ENCODE measurements around the gene RCOR1.
"Not testable (repeated sequence)": the region's sequence is repeated elsewhere in the genome, so short reads cannot be mapped to it uniquely, and the experiment has no call there.

RCOR1 gene

DNA sequence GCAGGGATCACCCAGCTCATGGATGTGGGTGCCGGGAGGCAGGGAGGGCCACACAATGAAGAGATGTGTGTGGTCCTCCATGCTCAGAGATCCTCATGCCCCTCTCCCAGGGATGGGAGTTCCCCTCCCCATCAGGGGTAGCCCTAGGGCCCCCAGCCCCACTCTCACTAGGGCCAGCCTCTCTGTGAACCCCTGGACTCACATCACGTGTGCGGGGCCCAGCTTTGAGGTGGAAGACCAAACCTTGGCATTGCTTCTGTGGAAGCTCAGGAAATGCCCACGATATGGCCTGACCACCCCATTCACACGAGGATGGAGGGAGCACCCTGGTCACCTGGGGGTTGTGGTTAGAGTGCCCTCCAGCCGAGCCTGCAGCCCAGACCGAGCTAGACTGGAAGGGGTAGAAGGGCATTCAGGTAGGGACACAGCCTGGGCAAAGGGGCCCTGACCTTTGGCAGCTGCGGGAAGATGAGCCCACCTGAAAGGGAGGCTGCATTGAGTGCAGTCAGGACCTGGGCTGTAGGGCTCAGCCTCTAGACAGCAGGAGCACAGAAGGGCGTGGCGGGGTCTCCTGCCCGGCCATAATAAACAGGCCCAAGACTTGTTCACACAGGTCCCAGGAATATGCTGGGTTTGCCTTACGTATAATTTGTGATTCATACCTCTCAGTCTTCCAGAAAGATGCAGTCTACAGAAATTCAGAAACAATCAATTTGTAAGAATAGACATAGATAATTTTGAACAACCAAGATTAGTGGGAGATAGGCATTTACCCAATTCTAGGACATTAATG is 34.8 kb upstream of the RCOR1 start:
- H3K4me3 ChIP-seq (ENCODE audit: low read length), result no peak overlapping the region
- H3K36me3 ChIP-seq (ENCODE audit: control insufficient read depth, insufficient read depth, low read length), result no peaks in the 10 kb centered on the region
- no peaks in the 10 kb centered on the region for H3K4me1 ChIP-seq (ENCODE audit: control insufficient read depth, insufficient read depth, low read length)
- H3K27ac ChIP-seq (ENCODE audit: low read depth, low read length), result no peak overlapping the region
- no peaks in the 10 kb centered on the region for H3K27me3 ChIP-seq (ENCODE audit: control insufficient read depth, insufficient read depth, low read length)
- H3K9ac ChIP-seq (ENCODE audit: low read length), result no peak overlapping the region

DNA sequence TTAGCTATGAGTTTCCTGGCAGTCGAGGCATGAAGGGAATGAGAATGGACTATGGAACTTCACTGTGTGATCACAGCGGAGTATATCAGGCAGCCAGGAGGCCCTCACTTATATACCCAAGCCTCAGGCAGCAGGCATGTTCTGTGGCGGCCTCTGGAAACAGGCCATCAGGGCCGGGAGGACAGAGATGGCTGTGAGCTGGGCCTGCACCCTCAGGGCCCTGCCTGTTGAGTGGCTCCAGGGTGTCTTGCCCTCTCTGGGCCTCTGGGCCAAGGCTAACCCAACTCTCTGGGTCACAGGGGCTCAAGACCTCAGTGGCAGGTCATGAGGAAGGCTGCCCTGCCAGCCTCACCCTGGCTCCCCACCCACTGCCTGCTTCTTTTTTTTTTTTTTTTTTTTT is 33.9 kb upstream of the RCOR1 start:
- Histone ChIP-seq H3K36me3 (ENCODE audit: control insufficient read depth, insufficient read depth, low read length) (no peaks in the 10 kb centered on the region), H3K4me1 (ENCODE audit: control insufficient read depth, insufficient read depth, low read length) (no peaks in the 10 kb centered on the region), H3K4me3 (ENCODE audit: low read length) (no peak overlapping the region), H3K9ac (ENCODE audit: low read length) (no peak overlapping the region), H3K27ac (ENCODE audit: low read depth, low read length) (no peak overlapping the region), H3K27me3 (ENCODE audit: control insufficient read depth, insufficient read depth, low read length) (no peaks in the 10 kb centered on the region)

- Histone ChIP-seq H3K27me3 (ENCODE audit: control insufficient read depth, insufficient read depth, low read length) (no peaks in the 10 kb centered on the region), H3K4me3 (ENCODE audit: low read length) (no peak overlapping the region), H3K9ac (ENCODE audit: low read length) (no peak overlapping the region), H3K4me1 (ENCODE audit: control insufficient read depth, insufficient read depth, low read length) (no peaks in the 10 kb centered on the region), H3K36me3 (ENCODE audit: control insufficient read depth, insufficient read depth, low read length) (no peaks in the 10 kb centered on the region), H3K27ac (ENCODE audit: low read depth, low read length) (no peak overlapping the region)
These were observed 31.8 kb upstream of the RCOR1 start for GRCh38 chr14:102560458-102561261.

DNA sequence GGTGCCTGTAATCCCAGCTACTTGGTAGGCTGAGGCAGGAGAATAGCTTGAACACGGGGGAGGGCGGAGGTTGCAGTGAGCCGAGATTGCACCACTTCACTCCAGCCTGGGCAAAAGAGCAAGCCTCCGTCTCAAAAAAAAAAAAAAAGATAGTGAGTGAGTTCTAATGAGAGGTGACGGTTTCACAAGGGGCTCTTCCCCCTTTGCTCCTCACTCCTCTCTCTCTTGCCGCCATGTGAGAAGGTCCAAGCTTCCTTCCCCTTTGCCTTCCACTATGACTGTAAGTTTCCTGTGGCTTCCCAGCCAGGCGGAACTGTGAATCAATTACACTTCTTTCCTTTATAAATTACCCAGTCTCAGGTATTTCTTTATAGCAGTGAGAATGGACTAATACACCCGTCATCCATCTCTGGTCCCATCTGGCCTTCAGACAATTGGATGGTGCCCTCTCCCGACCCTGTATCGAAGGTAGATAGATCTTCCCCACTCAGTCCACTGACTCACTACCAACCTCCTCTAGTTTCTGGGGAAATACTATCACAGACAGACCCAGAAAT is 27.0 kb upstream of the RCOR1 start:
- H3K4me3 ChIP-seq (ENCODE audit: low read length), result no peak overlapping the region
- H3K27ac ChIP-seq (ENCODE audit: low read depth, low read length), result no peak overlapping the region
- H3K36me3 ChIP-seq (ENCODE audit: control insufficient read depth, insufficient read depth, low read length), result no peaks in the 10 kb centered on the region
- H3K27me3 ChIP-seq (ENCODE audit: control insufficient read depth, insufficient read depth, low read length), result no peaks in the 10 kb centered on the region
- H3K9ac ChIP-seq (ENCODE audit: low read length), result no peak overlapping the region
- no peaks in the 10 kb centered on the region for H3K4me1 ChIP-seq (ENCODE audit: control insufficient read depth, insufficient read depth, low read length)

GRCh38 chr14:102565959-102566358 is 26.5 kb upstream of the RCOR1 start:
- Histone ChIP-seq H3K27ac (ENCODE audit: low read depth, low read length) (no peak overlapping the region), H3K9ac (ENCODE audit: low read length) (no peak overlapping the region), H3K36me3 (ENCODE audit: control insufficient read depth, insufficient read depth, low read length) (no peaks in the 10 kb centered on the region), H3K4me3 (ENCODE audit: low read length) (no peak overlapping the region), H3K27me3 (ENCODE audit: control insufficient read depth, insufficient read depth, low read length) (no peaks in the 10 kb centered on the region), H3K4me1 (ENCODE audit: control insufficient read depth, insufficient read depth, low read length) (no peaks in the 10 kb centered on the region)

- no peak overlapping the region for H3K9ac ChIP-seq (ENCODE audit: low read length)
- H3K27ac ChIP-seq (ENCODE audit: low read depth, low read length), result no peak overlapping the region
- no peak overlapping the region for H3K4me3 ChIP-seq (ENCODE audit: low read length)
- no peaks in the 10 kb centered on the region for H3K4me1 ChIP-seq (ENCODE audit: control insufficient read depth, insufficient read depth, low read length)
- no peaks in the 10 kb centered on the region for H3K36me3 ChIP-seq (ENCODE audit: control insufficient read depth, insufficient read depth, low read length)
- no peaks in the 10 kb centered on the region for H3K27me3 ChIP-seq (ENCODE audit: control insufficient read depth, insufficient read depth, low read length)
These were observed 24.3 kb upstream of the RCOR1 start for GRCh38 chr14:102568115-102568614.

DNA sequence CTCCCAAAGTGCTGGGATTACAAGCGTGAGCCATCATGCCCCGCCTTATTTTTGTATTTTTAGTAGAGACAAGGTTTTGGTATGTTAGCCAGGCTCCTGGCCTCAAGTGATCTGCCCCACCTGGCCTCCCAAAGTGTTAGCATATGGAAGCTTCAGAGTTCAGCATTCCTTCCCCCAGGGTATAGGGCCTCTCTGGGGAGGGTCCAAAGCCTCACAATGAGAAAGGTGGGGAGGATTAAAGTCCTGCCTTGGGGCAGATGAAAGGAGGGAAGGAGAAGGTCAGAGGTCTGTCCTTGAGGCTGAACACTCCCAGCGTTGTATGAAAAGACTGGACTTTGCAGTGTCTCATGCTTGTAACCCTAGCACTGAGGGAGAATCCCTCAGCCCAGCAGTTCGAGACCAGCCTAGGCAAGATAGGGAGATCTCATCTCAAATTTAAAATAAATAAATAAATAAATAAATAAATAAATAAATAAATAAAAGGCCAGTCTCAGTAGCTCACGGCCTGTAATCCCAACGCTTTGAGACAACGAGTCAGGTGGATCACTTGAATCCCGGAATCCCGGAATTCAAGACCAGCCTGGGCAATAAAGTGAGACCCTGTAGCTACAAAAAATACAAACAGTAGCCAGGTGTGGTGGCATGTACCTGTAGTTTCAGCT is 22.0 kb upstream of the RCOR1 start:
- H3K27ac ChIP-seq (ENCODE audit: low read depth, low read length), result no peak overlapping the region

GRCh38 chr14:102571043-102571442 is 21.4 kb upstream of the RCOR1 start:
- Histone ChIP-seq H3K27me3 (ENCODE audit: control insufficient read depth, insufficient read depth, low read length) (no peaks in the 10 kb centered on the region), H3K9ac (ENCODE audit: low read length) (no peak overlapping the region), H3K27ac (ENCODE audit: low read depth, low read length) (no peak overlapping the region), H3K36me3 (ENCODE audit: control insufficient read depth, insufficient read depth, low read length) (no peaks in the 10 kb centered on the region), H3K4me3 (ENCODE audit: low read length) (no peak overlapping the region), H3K4me1 (ENCODE audit: control insufficient read depth, insufficient read depth, low read length) (no peaks in the 10 kb centered on the region)

More for the DNA sequence above, 22.0 kb upstream of the RCOR1 start:
- Histone ChIP-seq H3K27me3 (ENCODE audit: control insufficient read depth, insufficient read depth, low read length) (no peaks in the 10 kb centered on the region), H3K9ac (ENCODE audit: low read length) (no peak overlapping the region), H3K4me1 (ENCODE audit: control insufficient read depth, insufficient read depth, low read length) (no peaks in the 10 kb centered on the region), H3K36me3 (ENCODE audit: control insufficient read depth, insufficient read depth, low read length) (no peaks in the 10 kb centered on the region), H3K4me3 (ENCODE audit: low read length) (no peak overlapping the region)

- Histone ChIP-seq H3K4me3 (ENCODE audit: low read length) (no peak overlapping the region), H3K36me3 (ENCODE audit: control insufficient read depth, insufficient read depth, low read length) (no peaks in the 10 kb centered on the region), H3K27ac (ENCODE audit: low read depth, low read length) (no peak overlapping the region), H3K4me1 (ENCODE audit: control insufficient read depth, insufficient read depth, low read length) (no peaks in the 10 kb centered on the region), H3K27me3 (ENCODE audit: control insufficient read depth, insufficient read depth, low read length) (no peaks in the 10 kb centered on the region), H3K9ac (ENCODE audit: low read length) (no peak overlapping the region)
These were observed 20.9 kb upstream of the RCOR1 start for GRCh38 chr14:102571478-102572042.

DNA sequence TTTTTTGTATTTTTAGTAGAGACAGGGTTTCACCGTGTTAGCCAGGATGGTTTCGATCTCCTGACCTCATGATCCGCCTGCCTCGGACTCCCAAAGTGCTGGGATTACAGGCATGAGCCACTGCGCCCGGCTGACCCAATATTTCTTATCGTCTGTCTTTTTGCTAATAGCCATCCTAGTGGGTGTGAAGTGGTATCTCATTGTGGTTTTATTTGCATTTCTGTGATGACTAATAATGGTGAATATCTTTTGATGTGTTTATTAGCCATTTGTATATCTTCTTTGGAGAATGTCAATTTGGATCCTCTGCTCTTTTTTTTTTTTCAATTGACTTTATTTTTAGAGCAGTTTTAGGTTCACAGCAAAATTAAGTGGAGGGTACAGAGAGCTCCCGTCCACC is 19.3 kb upstream of the RCOR1 start:
- not testable (repeated sequence) for H3K27ac ChIP-seq (ENCODE audit: low read depth, low read length); H3K36me3 ChIP-seq (ENCODE audit: control insufficient read depth, insufficient read depth, low read length); H3K4me3 ChIP-seq (ENCODE audit: low read length); H3K4me1 ChIP-seq (ENCODE audit: control insufficient read depth, insufficient read depth, low read length); H3K27me3 ChIP-seq (ENCODE audit: control insufficient read depth, insufficient read depth, low read length); H3K9ac ChIP-seq (ENCODE audit: low read length)

DNA sequence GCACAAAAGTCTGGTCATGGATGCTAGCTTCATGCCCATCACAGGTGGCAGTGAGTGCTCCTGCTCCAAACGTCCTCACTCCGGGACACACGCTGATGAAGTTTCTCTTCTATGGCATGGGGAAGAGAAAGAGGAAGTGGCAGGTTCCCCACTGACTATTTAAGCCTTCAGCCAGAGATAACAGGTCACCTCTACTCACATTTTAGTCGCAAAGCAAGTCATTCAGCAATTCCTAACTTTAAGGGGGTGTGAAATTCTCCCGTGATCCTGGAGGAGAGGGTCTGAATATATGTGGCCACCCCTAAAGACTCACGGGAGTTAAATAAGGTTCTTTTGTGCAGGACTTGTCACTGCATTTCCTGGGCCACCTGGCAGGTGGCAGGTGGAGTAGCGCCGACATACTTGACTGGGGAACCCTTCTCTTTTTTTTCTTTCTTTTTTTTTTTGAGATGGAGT is 18.8 kb upstream of the RCOR1 start:
- H3K4me3 ChIP-seq (ENCODE audit: low read length), result no peak overlapping the region
- H3K27ac ChIP-seq (ENCODE audit: low read depth, low read length), result no peak overlapping the region
- H3K27me3 ChIP-seq (ENCODE audit: control insufficient read depth, insufficient read depth, low read length), result no peaks in the 10 kb centered on the region
- H3K4me1 ChIP-seq (ENCODE audit: control insufficient read depth, insufficient read depth, low read length), result no peaks in the 10 kb centered on the region
- H3K9ac ChIP-seq (ENCODE audit: low read length), result no peak overlapping the region
- H3K36me3 ChIP-seq (ENCODE audit: control insufficient read depth, insufficient read depth, low read length), result no peaks in the 10 kb centered on the region

Data from rectal smooth muscle tissue (tissue), 1 donor.